Measurements from ENCODE around the gene TNNI3.

DNA sequence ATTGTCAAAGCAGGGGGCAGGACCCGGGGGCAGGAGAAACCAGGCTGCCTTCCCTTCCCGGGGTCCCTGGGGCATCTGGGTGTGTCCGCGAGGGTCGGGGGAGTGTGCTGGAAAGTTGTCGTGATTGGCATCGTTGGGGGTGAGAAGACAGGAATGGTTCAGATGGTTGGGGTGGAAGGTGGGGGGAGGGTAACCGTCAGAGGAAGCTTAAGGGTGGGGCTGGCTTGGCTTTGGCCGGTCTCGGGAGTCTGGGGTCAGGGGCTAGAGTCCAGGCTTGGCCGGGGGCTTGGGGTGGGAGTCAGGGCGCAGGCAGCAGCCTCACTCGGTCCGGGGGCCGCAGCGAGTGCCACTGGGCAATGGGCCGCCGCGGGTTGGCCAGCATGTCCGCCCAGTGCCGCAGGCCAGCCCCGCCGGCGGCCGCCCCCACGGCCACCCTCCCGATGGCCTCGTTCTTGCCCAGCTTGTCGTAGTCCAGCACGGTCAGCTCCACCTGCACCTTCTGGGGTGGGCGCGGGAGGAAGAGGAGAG is 15.7 kb upstream of the TNNI3 start:
- TF ChIP-seq, protein P1, sequence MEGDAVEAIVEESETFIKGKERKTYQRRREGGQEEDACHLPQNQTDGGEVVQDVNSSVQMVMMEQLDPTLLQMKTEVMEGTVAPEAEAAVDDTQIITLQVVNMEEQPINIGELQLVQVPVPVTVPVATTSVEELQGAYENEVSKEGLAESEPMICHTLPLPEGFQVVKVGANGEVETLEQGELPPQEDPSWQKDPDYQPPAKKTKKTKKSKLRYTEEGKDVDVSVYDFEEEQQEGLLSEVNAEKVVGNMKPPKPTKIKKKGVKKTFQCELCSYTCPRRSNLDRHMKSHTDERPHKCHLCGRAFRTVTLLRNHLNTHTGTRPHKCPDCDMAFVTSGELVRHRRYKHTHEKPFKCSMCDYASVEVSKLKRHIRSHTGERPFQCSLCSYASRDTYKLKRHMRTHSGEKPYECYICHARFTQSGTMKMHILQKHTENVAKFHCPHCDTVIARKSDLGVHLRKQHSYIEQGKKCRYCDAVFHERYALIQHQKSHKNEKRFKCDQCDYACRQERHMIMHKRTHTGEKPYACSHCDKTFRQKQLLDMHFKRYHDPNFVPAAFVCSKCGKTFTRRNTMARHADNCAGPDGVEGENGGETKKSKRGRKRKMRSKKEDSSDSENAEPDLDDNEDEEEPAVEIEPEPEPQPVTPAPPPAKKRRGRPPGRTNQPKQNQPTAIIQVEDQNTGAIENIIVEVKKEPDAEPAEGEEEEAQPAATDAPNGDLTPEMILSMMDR (IDR thresholded peaks at IDR 0.05; ENCODE audit: low read depth, low read length) = no peak
- no peak for TF ChIP-seq POLR2A (IDR thresholded peaks at IDR 0.05; ENCODE audit: extremely low read depth, insufficient read length)
- TF ChIP-seq MYC (IDR thresholded peaks at IDR 0.05; ENCODE audit: low read depth, low read length) = no peak
- no peak for TF ChIP-seq MAX (IDR thresholded peaks at IDR 0.05; ENCODE audit: low read depth, low read length)

All from NB4 (cell line).